GM21576 (cell line): ENCODE data around the gene RASSF10.

ENCODE experiments used
- ATAC-seq: cut with Tn5 transposase; IDR thresholded peaks from one replicate; pipeline ENCODE4 v1.9.1; 2021; ENCODE audit warnings: mild to moderate bottlenecking, moderate library complexity; ENCODE audit not compliant: unreplicated experiment

RASSF10 gene

GRCh38 chr11:13008625-13009475, at the start of gene RASSF10:
TSS of gene RASSF10 (plus strand) at chr11:13009316. CDS start at chr11:13009577, 261 bp downstream.
- ATAC-seq, result no peak

GRCh38 chr11:12961615-12962014, 47.5 kb upstream of the RASSF10 start:
- ATAC-seq, result no peak

- no peak for ATAC-seq
Observed at GRCh38 chr11:12962306-12962705, 46.8 kb upstream of the RASSF10 start.

DNA sequence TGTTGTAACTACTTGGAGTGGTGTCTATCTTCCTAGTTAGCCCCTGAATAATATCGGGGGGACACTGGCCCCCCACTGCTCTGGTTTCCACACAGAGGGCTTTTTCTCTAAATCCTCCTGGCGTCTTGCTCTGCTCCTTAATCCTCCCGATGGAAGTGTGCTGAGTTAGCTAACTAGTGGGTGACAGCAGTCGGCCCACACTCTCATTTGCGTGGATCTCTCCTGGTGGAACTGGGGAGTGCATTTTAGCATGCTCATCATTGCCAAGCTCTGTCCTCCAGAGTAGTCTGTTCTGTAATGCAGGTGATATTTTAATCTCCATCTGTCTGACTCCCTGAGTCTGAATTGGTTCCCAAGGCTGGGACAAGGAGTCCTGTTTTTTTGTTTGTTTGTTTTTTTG, 46.1 kb upstream of the RASSF10 start:
- no peak for ATAC-seq

DNA sequence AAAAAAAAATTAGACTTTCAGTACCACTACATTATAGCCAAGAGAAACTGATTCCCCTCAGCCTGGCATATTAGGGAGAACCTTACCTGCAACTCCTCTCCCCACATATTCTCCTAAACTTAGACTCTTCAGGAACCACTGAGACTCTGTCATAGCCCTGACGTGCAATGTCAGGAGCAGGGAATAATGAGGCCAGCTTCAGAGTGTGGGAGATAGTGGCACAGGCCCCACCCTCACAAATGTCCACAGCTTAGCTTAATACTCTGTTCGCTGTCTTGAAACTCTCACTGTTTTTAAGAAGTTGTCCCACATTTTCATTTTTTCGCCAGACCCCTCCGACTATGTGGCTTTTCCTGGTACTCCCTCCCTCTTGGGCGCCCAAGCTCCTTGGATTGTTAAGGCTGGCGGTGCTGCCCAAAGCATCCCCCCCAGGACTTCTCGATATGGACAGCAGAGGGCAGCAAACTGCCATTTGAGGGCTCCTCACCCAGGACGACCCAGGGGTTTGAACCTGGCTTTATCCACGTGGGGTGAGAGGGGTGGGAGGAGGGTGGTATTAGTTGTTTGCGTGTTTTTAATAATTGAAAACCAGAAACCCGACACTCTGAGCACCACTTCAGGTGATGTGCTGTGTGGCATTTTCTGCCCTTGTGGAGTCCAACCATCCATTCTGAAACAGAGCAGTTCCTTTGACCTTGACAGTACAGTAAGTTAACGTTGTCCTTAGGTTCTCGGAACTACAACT, 45.2 kb upstream of the RASSF10 start:
- peak; percentile 82 for ATAC-seq

DNA sequence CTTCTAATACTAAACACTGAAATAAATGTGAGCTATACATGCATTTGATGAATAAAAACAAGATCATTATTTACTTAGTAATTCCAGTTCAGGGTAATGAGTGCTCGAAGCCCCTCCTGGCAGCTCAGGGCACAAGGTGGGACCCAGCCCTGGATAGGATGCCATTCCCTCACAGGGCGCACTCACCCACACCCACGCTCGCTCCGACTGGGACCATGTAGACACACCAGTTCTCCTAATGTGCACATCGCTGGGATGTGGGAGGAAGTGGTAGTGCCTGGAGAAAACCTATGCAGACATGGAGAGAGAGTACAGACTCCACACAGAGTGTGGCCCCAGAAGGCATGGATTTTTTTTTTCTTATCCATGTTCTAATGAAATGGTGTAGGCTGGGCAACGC, 44.5 kb upstream of the RASSF10 start:
- no peak for ATAC-seq

DNA sequence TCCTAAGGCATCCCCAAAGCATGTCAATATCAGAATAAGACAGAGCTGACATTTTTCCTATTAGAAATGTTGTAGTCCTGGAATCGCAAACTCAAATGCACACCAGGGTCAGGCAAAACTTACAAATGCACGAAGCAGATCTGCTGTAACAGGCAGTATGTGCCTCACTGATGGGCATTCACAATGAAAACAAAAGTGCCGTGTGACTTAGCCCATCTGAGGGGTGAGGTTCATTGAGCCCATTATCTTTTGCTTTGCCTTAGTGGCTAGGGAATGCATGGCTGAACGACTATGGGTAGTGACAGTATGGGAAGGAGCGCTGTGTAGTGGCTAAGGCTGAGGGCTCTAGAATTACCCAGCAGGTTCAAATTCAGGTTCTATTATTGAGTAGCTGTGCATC, 43.1 kb upstream of the RASSF10 start:
- no peak for ATAC-seq

DNA sequence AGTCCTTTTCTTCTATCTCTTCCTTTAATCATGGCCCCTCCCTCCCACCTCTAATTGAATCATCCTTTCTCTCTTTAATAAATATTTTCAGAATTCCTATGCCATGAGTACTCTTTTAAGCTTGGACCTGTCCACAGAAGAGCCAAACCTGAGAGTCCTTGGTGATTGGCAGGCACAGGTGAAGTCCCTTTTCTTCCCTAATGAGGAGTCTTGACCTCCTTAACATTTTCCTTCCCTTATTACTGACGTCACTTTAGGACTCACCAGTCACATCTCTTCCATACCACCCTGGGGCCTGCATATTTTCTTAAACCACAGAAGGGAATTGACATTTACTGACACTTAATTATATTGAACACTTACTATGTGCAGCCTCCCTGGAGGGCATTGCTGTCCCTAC, 41.0 kb upstream of the RASSF10 start:
- no peak for ATAC-seq

DNA sequence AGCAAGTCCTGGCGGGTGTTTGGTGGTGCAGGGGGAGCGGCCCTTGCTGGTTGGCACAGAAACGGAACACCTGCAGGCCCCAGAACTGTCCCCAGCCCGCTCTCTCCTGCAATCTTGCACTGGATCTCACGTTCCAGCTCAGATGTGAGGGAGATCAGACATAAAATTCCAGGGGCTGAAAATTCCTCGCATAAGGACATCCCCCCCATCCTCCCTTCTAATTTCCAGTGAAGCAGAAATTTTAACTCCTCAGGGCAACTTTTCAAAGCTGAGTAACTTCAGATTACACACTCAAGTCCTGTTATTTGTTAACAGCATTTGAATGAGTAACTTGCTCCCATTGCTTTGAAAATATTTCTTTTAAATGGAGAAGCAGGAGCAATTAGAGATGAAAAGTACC, 40.3 kb upstream of the RASSF10 start:
- no peak for ATAC-seq

DNA sequence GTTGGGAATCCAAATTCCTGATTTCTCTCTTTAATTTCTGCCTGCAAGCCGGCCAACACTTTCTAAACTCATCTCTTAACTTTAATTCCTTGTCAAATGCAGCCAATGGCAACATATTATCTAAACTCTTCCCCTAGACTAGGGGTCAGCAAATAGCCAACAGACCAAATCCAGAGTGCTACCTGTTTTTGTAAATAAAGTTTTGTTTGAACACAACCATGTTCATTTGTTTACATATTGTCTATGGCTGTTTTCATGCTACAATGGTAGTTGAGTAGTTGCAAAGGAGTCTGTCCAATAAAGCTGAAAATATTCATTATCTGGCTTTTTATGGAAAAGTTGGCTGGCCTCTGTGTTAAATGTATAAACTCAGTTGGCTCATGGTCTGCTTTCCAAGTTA, 37.2 kb upstream of the RASSF10 start:
- ATAC-seq, result no peak

- ATAC-seq, result no peak
Observed at GRCh38 chr11:12973528-12974181, 35.5 kb upstream of the RASSF10 start.

- ATAC-seq, result no peak
Observed at GRCh38 chr11:12975195-12975594, 33.9 kb upstream of the RASSF10 start.

DNA sequence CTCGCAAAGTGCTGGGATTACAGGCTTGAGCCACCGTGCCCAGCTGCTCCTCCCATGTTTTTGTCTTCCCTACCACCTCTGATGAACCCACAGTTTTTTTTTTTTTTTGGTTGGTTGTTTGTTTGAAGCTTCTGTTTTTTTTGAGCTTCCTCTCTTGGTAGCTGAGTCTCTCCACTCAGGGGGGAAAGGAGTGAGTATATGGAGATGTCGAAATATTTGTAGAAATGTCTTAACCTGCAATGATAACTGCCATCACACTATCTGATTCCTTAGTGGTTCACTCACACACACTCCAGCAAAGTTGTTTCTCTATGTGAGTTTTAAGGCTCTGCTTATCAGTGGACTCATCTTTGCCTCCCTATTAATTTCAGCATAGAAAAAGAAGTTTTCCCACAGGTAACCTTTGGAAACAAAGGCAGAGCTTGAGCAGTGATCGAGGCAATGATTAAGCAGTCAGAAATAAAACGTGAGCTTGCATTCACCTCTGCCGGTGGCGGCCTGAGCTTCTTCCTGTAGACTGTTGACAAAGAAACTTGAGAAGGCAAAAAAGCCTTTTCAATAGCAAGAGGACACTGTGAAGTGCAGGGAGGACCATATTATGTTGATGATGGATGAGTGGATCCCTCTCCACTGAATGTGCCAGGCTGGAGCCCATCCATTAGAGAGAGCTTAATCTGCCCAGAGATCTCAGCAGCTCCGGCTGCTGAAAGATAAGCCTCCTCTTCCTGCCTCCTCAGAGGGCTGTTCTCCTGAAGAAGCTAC, 29.0 kb upstream of the RASSF10 start:
- ATAC-seq, result no peak

DNA sequence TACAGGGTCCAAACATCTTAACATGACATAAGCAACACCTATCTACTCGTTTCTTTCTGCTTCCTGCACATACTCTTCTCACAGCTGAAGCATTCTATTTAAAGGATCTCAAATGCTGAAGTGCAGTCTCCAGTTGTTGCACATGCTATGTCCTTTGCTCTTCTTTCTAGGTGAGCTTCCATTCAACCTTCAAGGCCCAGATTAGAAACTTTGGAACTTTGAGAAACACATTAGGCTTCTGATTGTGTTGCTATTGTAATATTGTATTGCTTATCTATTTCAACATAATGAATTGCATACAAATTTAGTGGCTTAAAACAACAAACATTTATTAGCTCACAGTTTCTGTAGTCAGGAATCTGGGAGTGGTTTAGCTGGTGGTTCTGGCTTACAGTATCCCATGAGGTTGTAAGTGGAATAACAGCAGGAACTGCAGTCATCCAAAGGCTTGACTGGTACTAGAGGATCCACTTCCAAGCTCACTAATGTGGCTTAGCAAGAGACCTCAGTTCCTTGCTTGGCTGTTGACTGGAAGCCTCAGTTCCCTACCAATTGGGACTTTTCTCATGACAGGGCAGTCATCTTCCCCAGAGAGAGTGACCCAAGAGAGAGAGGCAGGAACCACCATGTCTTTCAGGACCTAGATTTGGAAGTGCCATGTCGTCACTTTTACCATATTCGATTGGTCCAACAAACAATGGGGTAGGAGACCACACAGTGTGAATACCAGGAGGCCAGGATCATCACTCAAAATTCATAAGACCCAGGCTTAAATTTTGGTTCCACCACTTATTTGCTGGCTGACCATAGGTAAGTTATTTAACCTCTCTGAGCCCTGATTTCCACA, 27.2 kb upstream of the RASSF10 start:
- ATAC-seq, result no peak

DNA sequence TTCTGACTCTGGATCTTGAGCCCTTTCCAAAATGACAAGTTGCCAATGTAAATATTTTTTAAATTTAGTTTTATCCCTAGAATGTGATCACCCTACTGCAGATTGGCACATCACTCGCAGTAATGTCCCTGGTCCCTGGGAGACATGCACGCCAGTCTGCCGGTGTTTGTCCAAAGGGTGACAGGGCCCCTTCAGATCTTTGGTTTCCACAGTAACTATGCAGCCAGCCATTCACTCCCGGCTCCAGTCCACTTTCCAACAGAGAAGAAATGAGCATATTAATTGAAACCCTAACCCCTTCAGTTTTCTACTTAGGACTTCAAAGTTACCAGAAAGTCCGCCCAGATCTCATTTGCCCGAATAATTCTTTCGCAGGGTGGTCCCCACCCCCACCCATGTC, 25.8 kb upstream of the RASSF10 start:
- ATAC-seq, result no peak

DNA sequence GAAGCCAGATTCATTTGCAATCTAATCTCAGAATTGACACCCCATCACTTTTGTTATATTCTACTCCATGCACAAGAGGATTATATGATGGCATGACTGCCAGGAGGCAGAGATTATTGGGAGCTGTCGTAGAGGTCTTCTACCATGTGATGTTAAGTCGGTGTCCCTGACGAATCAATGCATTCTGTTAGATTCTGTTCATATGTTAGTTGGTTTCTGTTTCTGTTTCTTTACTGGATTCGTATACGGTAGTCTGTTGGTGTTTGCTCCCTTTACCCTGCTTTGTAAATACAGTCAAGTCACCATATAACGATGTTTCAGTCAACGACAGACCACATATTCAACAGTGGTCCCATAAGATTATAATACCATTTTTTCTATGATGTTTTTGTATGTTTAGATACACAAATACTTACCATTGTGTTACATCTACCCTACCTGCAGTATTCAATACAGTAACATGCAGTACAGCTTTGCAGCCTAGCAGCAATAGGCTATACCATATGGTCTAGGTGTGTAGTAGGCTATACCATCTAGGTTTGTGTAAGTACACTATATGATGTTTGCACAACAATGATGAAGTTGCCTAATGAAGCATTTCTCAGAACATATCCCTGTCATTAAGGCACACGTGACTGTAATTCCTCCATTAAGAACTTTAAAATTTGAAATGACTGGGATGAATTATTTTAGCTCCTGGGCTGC, 22.8 kb upstream of the RASSF10 start:
- ATAC-seq, result no peak

- no peak for ATAC-seq
Observed at GRCh38 chr11:12989428-12990161, 19.5 kb upstream of the RASSF10 start.

GRCh38 chr11:12990162-12990480, 19.0 kb upstream of the RASSF10 start:
- ATAC-seq, result no peak

- ATAC-seq, result no peak
Observed at GRCh38 chr11:12991426-12991825, 17.7 kb upstream of the RASSF10 start.
